WTC11 (cell line): ENCODE results near the gene CA10. TPM values are rescaled to one million over a fixed set of nuclear protein-coding genes. Genes with fewer than 3 reads are reported as not detected.

Source experiments
- ATAC-seq: fragments of 200-7000 bp; cut with Tn5 transposase; 2 replicates; pipeline ENCODE4 v1.10.0; 2021; ENCODE audit warnings: mild to moderate bottlenecking, moderate library complexity
- CTCF ChIA-PET: fragments of 300-600 bp; sonication (Branson Sonifier 250); formaldehyde crosslinking; loops from one replicate; lab custom pipeline; 2021; ENCODE audit warnings: antibody characterized with exemption; lab: Charles Lee
- POLR2A ChIA-PET: fragments of 350-600 bp; sonication (Branson Sonifier 250); formaldehyde crosslinking; loops from one replicate; lab custom pipeline; 2021; ENCODE audit warnings: antibody characterized with exemption; lab: Charles Lee
- DNase-seq: peaks from one replicate; pipeline ENCODE4 v3.0.0; 2021; ENCODE audit warnings: low spot score
- H3K27ac Mint-ChIP-seq: 2 replicates; pipeline ENCODE4 v1.8.0; 2021; ENCODE audit warnings: mixed read lengths
- H3K27me3 Mint-ChIP-seq: 2 replicates; pipeline ENCODE4 v1.8.0; 2021; ENCODE audit warnings: low read depth, mild to moderate bottlenecking, moderate library complexity, mixed read lengths
- H3K36me3 Mint-ChIP-seq: 2 replicates; pipeline ENCODE4 v1.8.0; 2021; ENCODE audit warnings: mixed read lengths
- H3K4me1 Mint-ChIP-seq: 2 replicates; pipeline ENCODE4 v1.8.0; 2022; ENCODE audit warnings: mixed read lengths
- H3K4me3 Mint-ChIP-seq: 2 replicates; pipeline ENCODE4 v1.8.0; 2021; ENCODE audit warnings: mild to moderate bottlenecking, moderate library complexity, mixed read lengths
- H3K9me3 Mint-ChIP-seq: 2 replicates; pipeline ENCODE4 v1.8.0; 2021; ENCODE audit warnings: mixed read lengths
- ATF1 ChIP-seq: sonication (generic); formaldehyde crosslinking; IDR thresholded peaks from 2 replicates; pipeline ENCODE4 v1.8.1; 2023; ENCODE audit warnings: mild to moderate bottlenecking, moderate library complexity, missing genetic modification reagents
- E2F5 ChIP-seq: sonication (generic); formaldehyde crosslinking; IDR thresholded peaks from 2 replicates; pipeline ENCODE4 v1.8.1; 2022; ENCODE audit warnings: mild to moderate bottlenecking, moderate library complexity, missing genetic modification reagents
- EMX1 ChIP-seq: fragments of 250-450 bp; sonication (Bioruptor Pico); IDR thresholded peaks from 2 replicates; pipeline ENCODE4 v1.8.0; 2021; ENCODE audit warnings: mild to moderate bottlenecking
- ERG ChIP-seq: fragments of 250-450 bp; sonication (Bioruptor Pico); IDR thresholded peaks from 2 replicates; pipeline ENCODE4 v1.8.0; 2021; ENCODE audit warnings: mild to moderate bottlenecking
- MLX ChIP-seq: sonication (generic); formaldehyde crosslinking; IDR thresholded peaks from 2 replicates; pipeline ENCODE4 v1.8.1; 2023; ENCODE audit warnings: mild to moderate bottlenecking, missing genetic modification reagents, moderate library complexity
- OVOL2 ChIP-seq: fragments of 250-450 bp; sonication (Bioruptor Pico); IDR thresholded peaks from 2 replicates; pipeline ENCODE4 v1.9.0; 2021; ENCODE audit warnings: mild to moderate bottlenecking, borderline replicate concordance
- SMAD3 ChIP-seq: sonication (generic); formaldehyde crosslinking; IDR thresholded peaks from 2 replicates; pipeline ENCODE4 v1.8.0; 2022; ENCODE audit warnings: missing genetic modification reagents, mild to moderate bottlenecking, borderline replicate concordance
- STAT6 ChIP-seq: sonication (generic); formaldehyde crosslinking; conservative IDR thresholded peaks from 2 replicates; pipeline ENCODE4 v1.8.1; 2023; ENCODE audit warnings: mild to moderate bottlenecking, low read depth, missing genetic modification reagents, moderate library complexity
- TCF7 ChIP-seq: sonication (generic); formaldehyde crosslinking; IDR thresholded peaks from 2 replicates; pipeline ENCODE4 v1.8.0; 2022; ENCODE audit warnings: mild to moderate bottlenecking, low read depth, missing genetic modification reagents, moderate library complexity
- USF2 ChIP-seq: sonication (generic); formaldehyde crosslinking; IDR thresholded peaks from 2 replicates; pipeline ENCODE4 v1.8.1; 2023; ENCODE audit warnings: mild to moderate bottlenecking, missing genetic modification reagents, moderate library complexity
- ZBTB43 ChIP-seq: sonication (generic); formaldehyde crosslinking; IDR thresholded peaks from 2 replicates; pipeline ENCODE4 v1.8.1; 2023; ENCODE audit warnings: mild to moderate bottlenecking, missing genetic modification reagents
- ZNF138 ChIP-seq: sonication (generic); formaldehyde crosslinking; conservative IDR thresholded peaks from 2 replicates; pipeline ENCODE4 v1.8.1; 2022; ENCODE audit warnings: mild to moderate bottlenecking, moderate library complexity, missing genetic modification reagents
- ZNF281 ChIP-seq: sonication (generic); formaldehyde crosslinking; IDR thresholded peaks from 2 replicates; pipeline ENCODE4 v1.8.0; 2023; ENCODE audit warnings: mild to moderate bottlenecking, missing genetic modification reagents
- ZNF416 ChIP-seq: fragments of 250-450 bp; sonication (Bioruptor Pico); IDR thresholded peaks from 2 replicates; pipeline ENCODE4 v1.9.0; 2021; ENCODE audit warnings: mild to moderate bottlenecking, inconsistent platforms
- ZNF423 ChIP-seq: fragments of 250-450 bp; sonication (Bioruptor Pico); IDR thresholded peaks from 2 replicates; pipeline ENCODE4 v2.1.2; 2022; ENCODE audit warnings: mild to moderate bottlenecking, moderate library complexity
- ZNF532 ChIP-seq: fragments of 250-450 bp; sonication (Bioruptor Pico); IDR thresholded peaks from 2 replicates; pipeline ENCODE4 v1.9.0; 2021; ENCODE audit warnings: mild to moderate bottlenecking, borderline replicate concordance
- total RNA-seq: library from RNA; stranded (reverse); gene quantifications from 3 replicates; pipeline ENCODE4 v1.2.3, GENCODE V29; 2021

Gene CA10
- total RNA-seq, 1 experiment from 2014 or later: 0.90 TPM

GRCh38 chr17:52120465-52120864, 38.0 kb downstream of the CA10 start:
- POLR2A ChIA-PET: no interaction called here
- no peaks in the 10 kb centered on the region for H3K27me3 Mint-ChIP-seq
- TF ChIP-seq TCF7 (no peak), ZNF416 (CRISPR knock-in tag) (no peak), ATF1 (CRISPR knock-in tag) (no peak), ZNF138 (CRISPR knock-in tag) (no peak), USF2 (CRISPR knock-in tag) (no peak), ERG (CRISPR knock-in tag) (no peak), EMX1 (CRISPR knock-in tag) (no peak), ZNF281 (CRISPR knock-in tag) (no peak), STAT6 (CRISPR knock-in tag) (no peak), OVOL2 (CRISPR knock-in tag) (no peak), ZNF423 (CRISPR knock-in tag) (no peak), MLX (CRISPR knock-in tag) (no peak), ZNF532 (CRISPR knock-in tag) (no peak), ZBTB43 (no peak), E2F5 (CRISPR knock-in tag) (no peak), SMAD3 (no peak)
- TF ChIP-seq, all 79 proteins: peak for 0
- Mint-ChIP-seq H3K9me3 (peaks cover 77% of the 10 kb centered on the region), H3K4me1 (no peaks in the 10 kb centered on the region), H3K27ac (no peak overlapping the region), H3K36me3 (peaks cover 53% of the 10 kb centered on the region), H3K4me3 (no peak overlapping the region)
- CTCF ChIA-PET: no interaction called here
- DNase-seq (no peak), ATAC-seq (no peak)
